ENCODE measurements around the gene EHD3.

GRCh38 chr2:31244101-31244500, 10.1 kb downstream of the EHD3 start:
- TF ChIP-seq EZH2phosphoT487 (IDR thresholded peaks at IDR 0.05; ENCODE audit: borderline replicate concordance) (no peak), CTCF (conservative IDR thresholded peaks at IDR 0.05; ENCODE audit: low read length) (no peak)

All from Loucy (cell line).